Skin of body (tissue), 2 donors: ENCODE results near the gene CMTM7. TPM values are rescaled to one million over a fixed set of nuclear protein-coding genes. Genes with fewer than 3 reads are reported as not detected.
"Not testable (repeated sequence)": the region's sequence is repeated elsewhere in the genome, so short reads cannot be mapped to it uniquely, and the experiment has no call there.

Source experiments
- DNase-seq: peaks from one replicate; lab custom pipeline; 2025; lab: John Stamatoyannopoulos, UW
- total RNA-seq: library from RNA; depleted of rRNA; stranded (reverse); fragments of >200 nt; gene quantifications from one replicate; pipeline ENCODE4 v1.2.3, GENCODE V29; 2014

CMTM7 gene
- total RNA-seq, 1 donor from 2014 or later: 11.0 TPM

- DNase-seq: no peak
Observed at GRCh38 chr3:32381922-32382321, 9.7 kb upstream of the CMTM7 start.

- no peak for DNase-seq
Observed at GRCh38 chr3:32383136-32383711, 8.4 kb upstream of the CMTM7 start.

- peak; percentile 23 for DNase-seq
Observed at GRCh38 chr3:32384938-32385337, 6.7 kb upstream of the CMTM7 start.

- DNase-seq: no peak
Observed at GRCh38 chr3:32387512-32387911, 4.1 kb upstream of the CMTM7 start.

- not testable (repeated sequence) for DNase-seq
Observed at GRCh38 chr3:32389577-32389976, 2.1 kb upstream of the CMTM7 start.

- DNase-seq: peak; percentile 35
Observed at GRCh38 chr3:32392536-32393302, 1.1 kb downstream of the CMTM7 start.

- peak; percentile 15 for DNase-seq
Observed at GRCh38 chr3:32395496-32395895, 3.8 kb downstream of the CMTM7 start.

GRCh38 chr3:32397941-32398340 is 6.3 kb downstream of the CMTM7 start:
- DNase-seq: no peak

- no peak for DNase-seq
Observed at GRCh38 chr3:32398531-32398930, 6.9 kb downstream of the CMTM7 start.

GRCh38 chr3:32399030-32399620 is 7.5 kb downstream of the CMTM7 start:
- DNase-seq: no peak

- no peak for DNase-seq
Observed at GRCh38 chr3:32401126-32401525, 9.5 kb downstream of the CMTM7 start.

GRCh38 chr3:32401556-32402081 is 10.0 kb downstream of the CMTM7 start:
- peak; percentile 52 for DNase-seq

GRCh38 chr3:32403663-32404062 is 12.0 kb downstream of the CMTM7 start:
- DNase-seq: no peak

GRCh38 chr3:32404714-32405113 is 13.1 kb downstream of the CMTM7 start:
- DNase-seq: no peak

- no peak for DNase-seq
Observed at GRCh38 chr3:32405155-32405554, 13.5 kb downstream of the CMTM7 start.

GRCh38 chr3:32405711-32406323 is 14.2 kb downstream of the CMTM7 start:
- no peak for DNase-seq

GRCh38 chr3:32406486-32407408 is 15.1 kb downstream of the CMTM7 start:
- peak; percentile 17 for DNase-seq

- no peak for DNase-seq
Observed at GRCh38 chr3:32410367-32411246, 19.0 kb downstream of the CMTM7 start.

- DNase-seq: no peak
Observed at GRCh38 chr3:32411442-32411841, 19.8 kb downstream of the CMTM7 start.

- DNase-seq: no peak
Observed at GRCh38 chr3:32412887-32413286, 21.2 kb downstream of the CMTM7 start.
